Measurements from ENCODE around the gene DUSP8. TPM values are rescaled to one million over a fixed set of nuclear protein-coding genes. Genes with fewer than 3 reads are reported as not detected.

The DUSP8 gene
- total and polyA plus RNA-seq, 8 donors = 6.4 to 23.5 (median 12.2) TPM

GRCh38 chr11:1558775-1559110 lies 13.3 kb downstream of the DUSP8 start:
- H3K27ac ChIP-seq = peak overlapping the region; percentile 87 to 90 (median 88)
- FAIRE-seq (no peak), DNase-seq (peak in 1 of 6 donors; percentile 40), ATAC-seq (no peak)
- peaks cover 0 to 20% (median 0%) of the 10 kb centered on the region in 3 donors for H3K36me3 ChIP-seq
- intact Hi-C loops (cut with DNase I) = no loop called here
- peaks cover 20 to 33% (median 24%) of the 10 kb centered on the region in 3 donors for H3K4me1 ChIP-seq
- no peaks in the 10 kb centered on the region for H3K9me3 ChIP-seq
- 30 to 35% methylated on average over 12 of the region's 12 CpGs for WGBS, 2 donors
- no peak for TF ChIP-seq CTCF (IDR thresholded peaks at IDR 0.05)
- peak overlapping the region in 1 of 4 donors; percentile 4 for H3K4me3 ChIP-seq
- H3K27me3 ChIP-seq = no peaks in the 10 kb centered on the region

GRCh38 chr11:1557904-1558774 lies 13.9 kb downstream of the DUSP8 start:
- no peak for FAIRE-seq
- peak overlapping the region; percentile 87 to 90 (median 88) for H3K27ac ChIP-seq
- H3K27me3 ChIP-seq = no peaks in the 10 kb centered on the region
- 57 to 60% methylated on average over 28 to 29 of the region's 29 CpGs for WGBS, 2 donors
- peaks cover 20 to 35% (median 24%) of the 10 kb centered on the region in 3 donors for H3K4me1 ChIP-seq
- intact Hi-C loops (cut with DNase I) = no loop called here
- peak; percentile 45 to 85 (median 68) for DNase-seq
- peak in 1 of 4 donors; percentile 5 for ATAC-seq
- no peak overlapping the region for H3K4me3 ChIP-seq
- TF ChIP-seq CTCF (IDR thresholded peaks at IDR 0.05) = no peak
- H3K9me3 ChIP-seq = no peaks in the 10 kb centered on the region
- H3K36me3 ChIP-seq = peaks cover 0 to 15% (median 0%) of the 10 kb centered on the region in 3 donors

- peaks cover 20 to 35% (median 24%) of the 10 kb centered on the region in 3 donors for H3K4me1 ChIP-seq
- no peaks in the 10 kb centered on the region for H3K9me3 ChIP-seq
- peak overlapping the region; percentile 87 to 90 (median 88) for H3K27ac ChIP-seq
- DNase-seq (peak in 4 of 6 donors; percentile 19 to 77 (median 61)), ATAC-seq (no peak), FAIRE-seq (no peak)
- intact Hi-C loops (cut with DNase I) = no loop called here
- H3K4me3 ChIP-seq = no peak overlapping the region
- peaks cover 0 to 9% (median 0%) of the 10 kb centered on the region in 3 donors for H3K36me3 ChIP-seq
- TF ChIP-seq CTCF (IDR thresholded peaks at IDR 0.05) = no peak
- no peaks in the 10 kb centered on the region for H3K27me3 ChIP-seq
- WGBS, 2 donors = 88 to 91% methylated on average over 59 to 74 of the region's 74 CpGs
These were observed 14.8 kb downstream of the DUSP8 start for GRCh38 chr11:1557051-1557884.

GRCh38 chr11:1556278-1556902 lies 15.7 kb downstream of the DUSP8 start:
- Histone ChIP-seq H3K36me3 (peaks cover 0 to 9% (median 0%) of the 10 kb centered on the region in 3 donors), H3K27ac (no peak overlapping the region), H3K4me3 (no peak overlapping the region), H3K4me1 (peaks cover 20 to 35% (median 24%) of the 10 kb centered on the region in 3 donors), H3K27me3 (no peaks in the 10 kb centered on the region), H3K9me3 (no peaks in the 10 kb centered on the region)
- intact Hi-C loops (cut with DNase I) = no loop called here
- FAIRE-seq (no peak), ATAC-seq (no peak), DNase-seq (peak in 4 of 6 donors; percentile 9 to 55 (median 49))
- no peak for TF ChIP-seq CTCF (IDR thresholded peaks at IDR 0.05)
- WGBS, 2 donors = 83 to 87% methylated on average over 55 to 63 of the region's 63 CpGs
